HFF-Myc (cell line): ENCODE results near the gene FOXP1.

Source experiments
- DNase-seq: peaks from one replicate; pipeline ENCODE4 v3.0.0-alpha.2; 2011; ENCODE audit warnings: low read depth; ENCODE audit errors: extremely low read depth
- H3K4me3 ChIP-seq: replicated peaks from 2 replicates; pipeline ENCODE4 v1.5.1; 2011; ENCODE audit warnings: low read depth, mild to moderate bottlenecking, control low read depth, low read length
- CTCF ChIP-seq: IDR thresholded peaks from 2 replicates; pipeline ENCODE4 v1.5.1; 2012; ENCODE audit warnings: mild to moderate bottlenecking, low read depth, low read length, control low read depth; ENCODE audit errors: missing control alignments

FOXP1 gene

GRCh38 chr3:71247958-71248335, 335.6 kb downstream of the FOXP1 start:
- H3K4me3 ChIP-seq = no peak overlapping the region
- TF ChIP-seq CTCF = no peak
- DNase-seq = no peak

GRCh38 chr3:71247221-71247957, 336.1 kb downstream of the FOXP1 start:
- no peak for TF ChIP-seq CTCF
- no peak for DNase-seq
- no peak overlapping the region for H3K4me3 ChIP-seq

DNA sequence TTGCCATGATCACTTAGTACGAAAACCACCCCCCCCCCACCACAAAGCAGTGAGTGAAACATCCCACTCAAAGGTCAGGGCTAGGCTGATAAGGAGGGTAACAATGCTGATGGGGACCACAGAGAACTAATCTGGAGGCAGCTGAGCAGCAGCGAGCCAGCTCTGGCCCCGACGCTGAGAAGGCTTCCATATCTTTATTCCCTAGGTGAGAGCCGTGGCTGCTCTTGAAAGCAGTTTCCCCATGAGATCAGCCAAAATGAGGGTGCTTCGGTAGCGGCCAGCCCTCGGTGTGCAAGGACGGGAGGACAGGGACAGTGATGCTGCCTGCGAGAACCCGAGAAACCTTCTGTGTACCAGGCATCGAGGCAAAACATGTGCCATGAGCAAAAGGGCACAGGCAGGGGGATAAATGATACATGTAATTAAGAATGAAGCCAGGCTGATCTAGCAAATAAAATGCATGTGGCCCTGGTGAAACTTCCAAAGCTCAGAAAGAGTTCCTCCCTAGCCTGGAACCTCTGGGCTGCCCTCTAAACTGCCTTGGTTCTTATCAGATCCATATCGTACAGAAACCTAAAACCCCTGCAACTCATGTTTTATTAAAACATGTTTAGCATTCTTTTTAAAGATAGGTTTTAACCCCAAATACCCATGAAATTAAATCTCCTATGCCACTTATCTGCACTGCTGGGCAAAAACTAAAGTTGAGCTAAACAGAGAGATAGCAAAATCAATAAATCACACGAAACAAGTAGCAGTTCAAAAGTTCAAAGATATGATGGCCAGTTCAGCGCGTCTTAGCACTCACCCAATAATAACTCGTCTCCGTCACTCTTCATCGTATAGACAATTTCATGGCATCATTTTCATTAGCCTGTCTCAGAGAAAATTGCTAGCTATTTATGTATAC, 337.3 kb downstream of the FOXP1 start:
- no peak for TF ChIP-seq CTCF
- no peak overlapping the region for H3K4me3 ChIP-seq
- DNase-seq = no peak

- no peak for DNase-seq
- TF ChIP-seq CTCF = no peak
- H3K4me3 ChIP-seq = no peak overlapping the region
Observed at GRCh38 chr3:71244826-71245488, 338.6 kb downstream of the FOXP1 start.

GRCh38 chr3:71244153-71244825, 339.2 kb downstream of the FOXP1 start:
- H3K4me3 ChIP-seq = no peak overlapping the region
- no peak for TF ChIP-seq CTCF
- DNase-seq = no peak

GRCh38 chr3:71243229-71243628, 340.3 kb downstream of the FOXP1 start:
- no peak overlapping the region for H3K4me3 ChIP-seq
- no peak for DNase-seq
- no peak for TF ChIP-seq CTCF
